Coronary artery (tissue), 2 donors: ENCODE data around the gene PRDM16.

Experiments
- DNase-seq: peaks from one replicate; pipeline ENCODE4 v3.0.0-alpha.2; 2017; ENCODE audit warnings: low spot score
- H3K27ac ChIP-seq, 2 donors: fragments of 200-600 bp; sonication (generic); one replicate each; pipeline ENCODE4 v1.5.1; 2016 to 2019
- H3K4me3 ChIP-seq: fragments of 200-600 bp; sonication (generic); 2 replicates; pipeline ENCODE4 v1.5.1; 2016; ENCODE audit warnings: mild to moderate bottlenecking, moderate library complexity
- TF ChIP-seq, protein P1 (sequence below): fragments of 200-600 bp; sonication (generic); IDR thresholded peaks from one replicate; pipeline ENCODE4 v1.5.1; 2019; ENCODE audit warnings: antibody characterized with exemption

PRDM16 gene

DNA sequence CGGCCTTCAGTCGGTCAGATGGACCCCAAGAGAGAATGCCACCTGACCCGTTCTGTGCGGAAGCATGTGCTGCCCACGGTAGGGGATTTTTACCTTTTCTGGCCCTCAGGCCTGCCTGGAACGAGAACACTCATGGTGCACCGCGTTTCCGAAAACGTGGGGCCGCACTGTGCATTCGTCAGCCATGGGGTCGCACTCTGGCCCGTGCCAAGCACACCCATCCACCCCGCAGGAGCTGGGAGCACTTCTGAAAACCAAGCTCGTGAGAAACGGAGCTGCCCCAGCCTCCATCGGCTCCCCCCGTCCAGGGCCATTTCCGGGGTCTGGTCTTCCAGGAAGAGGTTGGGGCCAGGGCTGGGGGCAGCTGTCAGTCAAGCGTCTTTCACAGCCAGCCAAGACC is 72.8 kb downstream of the PRDM16 start:
- Histone ChIP-seq H3K27ac (peak overlapping the region in 1 of 2 donors; percentile 4), H3K4me3 (no peak overlapping the region)
- TF ChIP-seq, protein P1, sequence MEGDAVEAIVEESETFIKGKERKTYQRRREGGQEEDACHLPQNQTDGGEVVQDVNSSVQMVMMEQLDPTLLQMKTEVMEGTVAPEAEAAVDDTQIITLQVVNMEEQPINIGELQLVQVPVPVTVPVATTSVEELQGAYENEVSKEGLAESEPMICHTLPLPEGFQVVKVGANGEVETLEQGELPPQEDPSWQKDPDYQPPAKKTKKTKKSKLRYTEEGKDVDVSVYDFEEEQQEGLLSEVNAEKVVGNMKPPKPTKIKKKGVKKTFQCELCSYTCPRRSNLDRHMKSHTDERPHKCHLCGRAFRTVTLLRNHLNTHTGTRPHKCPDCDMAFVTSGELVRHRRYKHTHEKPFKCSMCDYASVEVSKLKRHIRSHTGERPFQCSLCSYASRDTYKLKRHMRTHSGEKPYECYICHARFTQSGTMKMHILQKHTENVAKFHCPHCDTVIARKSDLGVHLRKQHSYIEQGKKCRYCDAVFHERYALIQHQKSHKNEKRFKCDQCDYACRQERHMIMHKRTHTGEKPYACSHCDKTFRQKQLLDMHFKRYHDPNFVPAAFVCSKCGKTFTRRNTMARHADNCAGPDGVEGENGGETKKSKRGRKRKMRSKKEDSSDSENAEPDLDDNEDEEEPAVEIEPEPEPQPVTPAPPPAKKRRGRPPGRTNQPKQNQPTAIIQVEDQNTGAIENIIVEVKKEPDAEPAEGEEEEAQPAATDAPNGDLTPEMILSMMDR: no peak
- no peak for DNase-seq

DNA sequence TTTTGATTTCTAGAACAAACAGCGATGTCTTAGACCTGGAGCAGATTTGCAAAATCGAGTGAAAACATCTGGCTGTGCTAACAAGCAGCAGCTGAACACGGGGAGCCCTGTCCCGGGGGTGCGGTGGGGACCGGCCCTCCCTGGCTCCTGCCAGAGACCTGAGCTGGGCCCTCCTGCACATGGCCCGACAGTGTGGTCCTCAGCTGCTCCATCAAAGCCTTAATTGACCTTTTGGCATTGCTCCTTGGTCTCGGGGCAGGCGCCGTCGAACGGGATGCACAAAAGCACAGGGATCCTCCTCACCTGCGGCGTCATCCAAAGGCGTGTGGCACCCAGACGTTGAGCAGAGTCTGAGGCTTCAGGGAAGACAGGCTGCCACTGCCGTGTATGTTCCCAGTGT is 73.2 kb downstream of the PRDM16 start:
- no peak for DNase-seq
- Histone ChIP-seq H3K4me3 (no peak overlapping the region), H3K27ac (peak overlapping the region in 1 of 2 donors; percentile 4)
- TF ChIP-seq, protein P1: no peak

DNA sequence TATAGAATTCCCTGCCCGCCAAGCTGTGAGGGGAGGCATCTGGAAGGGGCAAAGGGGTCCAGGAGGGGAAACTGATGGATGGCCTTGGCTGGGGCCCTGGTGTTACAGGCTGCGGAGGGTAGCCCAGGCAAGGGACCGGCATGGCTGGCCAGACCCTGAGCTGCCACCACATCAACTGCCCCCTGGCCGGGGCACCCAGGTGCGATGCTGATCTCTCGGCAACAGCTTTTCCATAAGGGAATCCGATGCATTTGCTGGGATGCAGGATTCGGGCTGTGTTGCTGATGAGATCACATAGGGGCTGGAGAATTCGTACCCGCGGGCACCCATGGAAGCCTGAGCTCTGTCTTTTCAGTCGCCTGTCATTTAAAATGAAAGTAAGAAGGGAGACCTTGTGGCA is 73.7 kb downstream of the PRDM16 start:
- Histone ChIP-seq H3K27ac (no peak overlapping the region), H3K4me3 (no peak overlapping the region)
- TF ChIP-seq, protein P1: no peak
- DNase-seq: no peak

DNA sequence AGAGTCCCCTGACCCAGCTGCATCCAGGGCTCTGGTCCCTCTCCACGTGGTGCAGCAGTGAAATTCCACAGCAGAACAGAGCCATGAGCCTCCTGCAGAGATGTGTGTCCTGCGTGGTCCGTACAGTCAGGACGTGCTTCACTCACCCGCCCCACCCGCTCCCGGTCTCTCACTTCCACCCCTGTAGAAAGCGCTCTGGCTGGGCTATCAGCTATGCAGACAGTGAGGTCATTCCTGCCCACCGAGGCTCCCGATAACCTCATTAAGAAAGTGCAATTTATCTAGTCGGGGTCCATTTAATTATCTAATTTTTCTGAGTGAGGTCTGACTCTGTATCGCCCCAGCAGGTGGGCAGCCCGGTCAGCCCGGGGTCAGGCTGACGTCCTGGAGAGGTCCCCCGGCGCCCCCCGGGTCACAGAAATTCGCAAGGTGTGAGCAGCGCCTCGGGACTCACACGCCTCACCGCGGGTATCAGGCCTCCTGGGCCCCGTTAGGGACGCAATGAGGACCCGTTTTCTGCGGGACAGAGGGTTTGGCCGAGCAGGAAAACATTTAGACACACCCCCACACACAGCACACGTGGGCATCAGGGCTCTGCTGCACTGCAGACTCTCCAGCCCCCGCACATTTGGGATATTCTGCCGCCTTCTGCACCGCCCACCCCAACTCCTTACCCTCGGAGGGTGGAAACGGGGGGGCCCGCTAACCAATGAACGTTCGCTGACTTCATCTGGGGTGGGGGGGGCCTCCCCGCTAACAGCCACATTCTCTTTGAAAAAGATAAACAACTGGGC is 76.7 kb downstream of the PRDM16 start:
- Histone ChIP-seq H3K4me3 (peak overlapping the region; percentile 44), H3K27ac (no peak overlapping the region)
- DNase-seq: no peak
- TF ChIP-seq, protein P1: no peak

DNA sequence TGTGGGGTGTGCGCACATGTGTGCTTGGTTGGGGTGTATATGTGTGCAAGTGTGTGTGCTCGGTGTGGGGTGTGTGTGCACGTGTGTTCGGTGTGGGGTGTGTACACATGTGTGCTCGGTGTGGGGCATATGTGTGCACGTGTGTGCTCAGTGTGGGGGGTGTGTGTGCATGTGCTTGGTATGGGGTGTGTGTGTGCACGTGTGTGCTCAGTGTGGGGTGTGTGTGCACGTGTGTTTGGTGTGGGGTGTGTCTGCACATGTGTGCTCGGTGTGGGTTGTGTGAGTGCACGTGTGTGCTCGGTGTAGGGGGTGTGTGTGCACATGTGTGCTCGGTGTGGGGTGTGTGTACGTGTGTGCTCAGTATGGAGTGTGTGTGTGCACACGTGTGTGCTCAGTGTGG is 77.5 kb downstream of the PRDM16 start:
- TF ChIP-seq, protein P1: no peak
- no peak overlapping the region for H3K4me3 ChIP-seq
- no peak overlapping the region for H3K27ac ChIP-seq
- no peak for DNase-seq

DNA sequence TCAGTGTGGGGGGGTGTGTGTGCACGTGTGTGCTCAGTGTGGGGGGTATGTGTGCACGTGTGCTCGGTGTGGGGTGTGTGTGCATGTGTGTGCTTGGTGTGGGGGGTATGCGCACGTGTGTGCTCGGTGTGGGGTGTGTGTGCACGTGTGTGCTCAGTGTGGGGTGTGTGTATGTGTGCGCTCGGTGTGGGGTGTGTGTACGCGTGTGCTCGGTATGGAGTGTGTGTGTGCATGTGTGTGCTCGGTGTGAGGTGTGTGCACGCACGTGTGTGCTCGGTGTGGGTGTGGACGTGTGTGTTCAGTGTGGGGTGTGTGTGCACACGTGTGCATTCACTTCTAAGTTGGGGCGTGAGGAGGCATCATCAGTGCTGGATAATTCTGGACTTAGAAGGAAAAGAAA is 77.9 kb downstream of the PRDM16 start:
- Histone ChIP-seq H3K27ac (no peak overlapping the region), H3K4me3 (no peak overlapping the region)
- TF ChIP-seq, protein P1: no peak
- no peak for DNase-seq

DNA sequence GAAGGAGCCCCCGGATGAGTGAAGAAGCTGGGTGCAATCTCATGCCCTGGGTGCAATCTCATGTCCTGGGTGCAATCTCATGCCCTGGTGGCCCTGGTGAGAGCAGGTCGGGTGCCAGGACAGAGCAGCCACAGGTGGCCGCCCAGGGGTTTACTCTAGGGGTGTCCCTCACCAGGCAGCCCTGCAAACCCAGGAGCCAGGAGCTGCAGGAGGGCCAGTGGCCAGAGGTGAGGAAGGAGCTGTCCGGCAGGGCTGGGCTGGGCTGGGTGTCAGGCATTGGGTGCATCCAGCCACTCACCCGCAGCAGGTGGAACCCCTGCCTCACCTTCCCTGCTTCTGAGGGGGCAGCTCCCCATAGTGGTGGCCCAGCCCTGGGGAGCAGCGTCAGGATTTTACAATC is 79.2 kb downstream of the PRDM16 start:
- TF ChIP-seq, protein P1: no peak
- no peak for DNase-seq
- H3K27ac ChIP-seq: no peak overlapping the region
- H3K4me3 ChIP-seq: no peak overlapping the region
